Measurements from ENCODE around the gene PLA2G4A.

The PLA2G4A gene

GRCh38 chr1:186835448-186835847 is 6.7 kb downstream of the PLA2G4A start:
- DNase-seq, result no peak

- no peak for DNase-seq
These were observed 9.1 kb downstream of the PLA2G4A start for GRCh38 chr1:186837806-186838205.

- no peak for DNase-seq
These were observed 9.8 kb downstream of the PLA2G4A start for GRCh38 chr1:186838380-186839040.

GRCh38 chr1:186839041-186839400 is 10.3 kb downstream of the PLA2G4A start:
- no peak for DNase-seq

DNA sequence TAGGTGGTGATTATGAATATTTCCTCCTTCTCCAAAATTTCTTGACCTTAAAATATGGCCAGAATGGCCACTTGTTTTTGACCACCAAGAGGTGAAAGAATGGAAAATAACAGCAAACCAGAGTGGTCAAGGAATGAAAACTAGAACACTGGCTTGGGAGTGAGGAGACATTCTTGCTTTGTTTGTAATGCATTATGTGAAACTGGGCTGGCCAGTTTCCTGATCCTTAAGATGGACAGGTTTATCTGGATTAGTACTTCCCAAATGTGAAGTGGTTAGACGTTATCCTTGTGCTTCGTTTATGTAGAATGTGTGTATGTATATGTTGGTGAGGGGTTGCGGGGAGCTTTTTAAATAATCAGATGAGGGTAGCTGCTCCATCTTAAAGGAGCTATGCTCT is 12.8 kb downstream of the PLA2G4A start:
- DNase-seq, result no peak

- no peak for DNase-seq
These were observed 13.8 kb downstream of the PLA2G4A start for GRCh38 chr1:186842547-186842946.

- no peak for DNase-seq
These were observed 14.5 kb downstream of the PLA2G4A start for GRCh38 chr1:186843226-186843625.

DNA sequence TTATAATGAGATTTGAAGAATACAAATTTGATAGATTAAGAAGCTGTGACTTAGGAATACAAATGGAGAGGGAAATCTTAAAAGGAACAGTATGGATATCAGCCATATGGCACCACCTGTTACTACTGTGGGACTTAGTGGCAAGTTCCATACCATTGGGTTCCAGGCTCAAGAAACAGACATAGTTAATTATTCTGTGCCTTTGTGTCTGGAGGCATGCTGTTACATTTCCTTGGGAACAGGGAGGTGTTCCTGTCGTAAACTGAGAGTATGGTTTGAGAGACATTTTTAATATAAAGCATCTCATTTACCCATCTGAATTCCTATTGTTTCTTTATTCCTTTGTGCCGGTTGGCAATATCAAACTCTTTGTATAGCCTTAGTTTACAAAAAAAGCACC is 15.2 kb downstream of the PLA2G4A start:
- no peak for DNase-seq

- DNase-seq, result no peak
These were observed 16.9 kb downstream of the PLA2G4A start for GRCh38 chr1:186845576-186846210.

DNA sequence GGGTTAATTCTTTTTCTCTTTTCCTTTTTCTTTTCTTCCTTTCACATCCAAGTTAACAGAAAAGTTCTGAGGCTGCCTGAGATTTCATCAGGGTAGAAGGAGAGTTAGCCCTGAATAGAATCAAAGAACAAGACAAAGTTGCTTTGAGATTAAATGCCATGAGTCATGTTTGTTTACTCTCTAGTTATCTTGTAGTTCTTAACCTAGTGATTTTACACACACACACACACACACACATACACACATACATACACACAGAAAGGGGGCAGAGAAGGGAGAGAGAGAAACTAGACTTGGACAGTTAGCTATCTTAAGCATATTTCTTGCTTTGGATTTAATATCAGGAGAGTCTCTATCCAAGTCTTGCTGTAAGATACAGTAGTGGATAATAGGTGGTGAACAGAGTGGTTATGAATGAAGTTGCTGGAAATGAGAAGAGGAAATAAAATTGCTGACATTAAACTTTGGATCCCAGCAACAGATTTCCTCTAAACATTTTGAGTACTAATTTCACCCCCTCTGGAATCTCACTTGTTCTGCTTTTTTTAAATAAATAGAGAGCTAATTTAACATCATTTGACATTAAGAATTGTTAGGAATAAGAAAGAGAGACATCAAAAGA is 19.9 kb downstream of the PLA2G4A start:
- no peak for DNase-seq

GRCh38 chr1:186849271-186849671 is 20.5 kb downstream of the PLA2G4A start:
- no peak for DNase-seq

- no peak for DNase-seq
These were observed 21.1 kb downstream of the PLA2G4A start for GRCh38 chr1:186849826-186850225.

GRCh38 chr1:186854102-186854501 is 25.4 kb downstream of the PLA2G4A start:
- no peak for DNase-seq

GRCh38 chr1:186858923-186859322 is 30.2 kb downstream of the PLA2G4A start:
- DNase-seq, result no peak

GRCh38 chr1:186859995-186860394 is 31.2 kb downstream of the PLA2G4A start:
- no peak for DNase-seq

DNA sequence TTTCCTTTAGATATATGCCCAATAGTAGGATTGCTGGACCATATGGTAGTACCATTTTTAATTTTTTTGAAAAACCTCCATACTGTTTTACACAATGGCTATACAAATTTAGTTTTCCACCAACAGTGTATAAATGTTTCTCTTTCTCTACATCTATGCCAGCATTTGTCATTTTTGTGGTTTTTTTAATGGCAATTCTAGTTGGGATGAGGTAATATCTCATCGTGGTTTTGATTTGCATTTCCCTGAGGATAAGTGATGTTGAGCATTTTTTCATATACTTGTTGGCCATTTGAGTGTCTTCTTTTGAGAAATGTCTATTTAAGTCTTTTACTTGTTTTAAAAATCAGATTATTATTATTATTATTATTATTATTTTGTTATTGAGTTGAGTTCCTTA is 35.5 kb downstream of the PLA2G4A start:
- DNase-seq, result peak; percentile 28

DNA sequence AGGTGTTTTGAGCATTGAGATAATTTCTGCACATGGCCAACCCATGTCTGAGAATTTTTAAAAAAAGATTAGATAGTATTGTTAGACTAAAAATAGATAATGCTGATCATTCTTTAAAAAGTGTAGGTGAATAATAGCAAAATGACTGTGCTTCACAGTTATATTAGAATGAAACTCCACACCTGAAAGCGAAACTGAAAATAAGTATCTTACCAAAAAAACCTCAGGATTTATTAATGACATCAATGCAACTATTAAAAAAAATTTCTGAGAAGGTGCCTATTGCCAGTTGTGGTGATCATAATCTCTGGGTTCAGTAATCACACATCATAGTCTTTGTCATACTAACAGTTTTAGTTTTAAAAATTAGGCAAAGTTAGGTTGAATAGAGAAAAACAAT is 36.5 kb downstream of the PLA2G4A start:
- DNase-seq, result no peak

GRCh38 chr1:186865857-186866256 is 37.1 kb downstream of the PLA2G4A start:
- no peak for DNase-seq

DNA sequence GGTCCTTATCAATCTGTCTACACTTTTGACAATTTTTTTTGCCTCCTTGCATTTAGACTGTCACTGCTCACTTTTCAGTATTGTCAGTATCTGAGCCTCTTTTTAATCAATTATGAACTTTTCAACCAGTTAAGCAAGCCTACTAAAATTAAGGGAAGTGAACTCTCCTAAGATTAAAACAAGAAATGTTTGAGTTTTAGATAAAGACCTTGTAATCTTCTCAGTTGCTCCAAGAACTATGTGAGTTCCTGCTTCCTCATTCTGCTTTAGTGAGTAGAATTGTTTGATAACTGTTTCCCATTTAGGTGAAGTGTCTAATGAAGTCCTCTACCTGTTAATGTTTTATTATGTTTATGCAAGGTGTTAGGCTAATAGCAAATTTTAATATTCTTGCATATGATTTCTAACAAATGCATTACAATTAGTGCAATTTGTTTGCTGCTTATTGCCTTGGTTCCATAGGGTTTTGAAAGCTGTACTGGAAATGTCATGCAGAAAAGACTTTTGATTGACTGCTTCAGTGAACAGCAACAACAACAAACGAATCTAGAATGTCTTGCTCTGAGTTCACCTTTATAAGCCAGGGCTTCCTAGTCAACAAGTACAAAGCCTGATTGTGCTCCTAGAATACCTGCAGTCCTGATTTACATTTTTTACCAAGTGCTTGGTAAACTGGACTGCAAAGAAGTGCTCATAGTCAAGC is 40.9 kb downstream of the PLA2G4A start:
- DNase-seq, result no peak

GRCh38 chr1:186871784-186872183 is 43.0 kb downstream of the PLA2G4A start:
- no peak for DNase-seq

- DNase-seq, result no peak
These were observed 43.5 kb downstream of the PLA2G4A start for GRCh38 chr1:186872291-186872690.

DNA sequence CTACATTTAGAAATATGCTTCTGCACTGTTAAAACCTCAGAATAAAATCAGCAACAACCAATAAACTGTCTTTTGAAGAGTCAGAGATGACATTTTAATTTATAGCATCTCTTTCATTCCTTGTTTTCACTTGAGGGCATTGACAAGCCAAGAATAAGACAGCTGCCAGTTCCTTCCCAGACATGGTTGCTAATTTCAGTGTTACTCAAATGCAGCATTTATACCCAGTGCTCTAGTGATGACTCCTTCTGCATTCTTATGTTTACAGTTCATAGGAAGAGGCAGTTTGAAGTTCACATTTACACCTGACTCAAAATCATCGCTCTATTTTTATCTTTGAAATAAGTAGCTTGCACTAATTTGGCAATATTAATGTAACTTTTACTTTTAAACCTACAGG is 44.9 kb downstream of the PLA2G4A start:
- no peak for DNase-seq

DNA sequence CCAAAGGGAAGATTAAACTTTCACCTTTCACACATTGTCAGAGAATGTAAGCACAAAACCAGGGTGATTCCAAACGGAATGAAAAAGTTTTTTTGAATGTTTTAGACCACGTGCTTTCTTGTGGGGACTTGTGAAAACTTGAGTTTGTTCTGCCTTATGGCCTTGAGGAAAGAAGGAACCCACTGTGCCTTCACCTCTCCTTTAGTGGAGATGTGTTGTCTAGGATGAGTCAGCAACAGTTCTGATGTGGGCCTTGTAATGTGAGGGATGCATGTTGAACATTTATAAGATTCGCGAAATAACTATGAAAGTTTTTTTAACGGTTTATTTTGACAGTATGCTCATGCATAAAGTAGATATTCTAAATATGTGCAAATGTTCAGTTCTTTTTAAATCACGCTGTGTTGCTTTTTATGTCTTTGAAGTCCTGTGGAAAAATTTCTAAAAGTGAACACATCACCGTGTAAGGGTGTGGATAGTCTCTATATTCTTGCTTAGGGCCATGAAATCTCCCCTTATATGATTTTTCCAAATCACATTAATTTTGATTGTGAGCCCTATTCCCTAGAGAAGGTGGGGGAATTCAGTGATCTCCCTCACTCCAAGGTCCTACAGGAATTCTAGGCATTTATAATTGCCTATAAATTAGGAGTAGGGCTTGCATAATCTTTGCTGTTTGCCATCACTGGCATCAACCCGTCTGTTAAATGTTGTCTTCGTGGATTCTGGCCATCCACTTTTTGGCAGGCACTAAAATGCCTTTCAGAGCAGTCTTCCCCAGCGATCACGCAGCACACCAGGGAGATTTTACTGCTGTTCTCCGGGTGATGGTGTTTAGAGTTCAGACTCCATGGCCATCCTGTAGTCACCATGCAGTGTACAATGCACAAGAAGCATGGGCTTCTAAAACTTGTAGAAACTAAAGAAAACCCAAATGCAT is 47.4 kb downstream of the PLA2G4A start:
- no peak for DNase-seq

Data from EL (cell line).